ENCODE data around the gene SPRY1.

The SPRY1 gene

GRCh38 chr4:123443401-123444289, 47.0 kb downstream of the SPRY1 start:
- DNase-seq (ENCODE audit: low spot score), result peak; percentile 35

- peak; percentile 40 for DNase-seq (ENCODE audit: low spot score)
These were observed 47.7 kb downstream of the SPRY1 start for GRCh38 chr4:123444290-123444731.

GRCh38 chr4:123446865-123447474, 50.4 kb downstream of the SPRY1 start:
- no peak for DNase-seq (ENCODE audit: low spot score)

GRCh38 chr4:123449362-123449761, 52.8 kb downstream of the SPRY1 start:
- DNase-seq (ENCODE audit: low spot score), result no peak

- DNase-seq (ENCODE audit: low spot score), result no peak
These were observed 53.2 kb downstream of the SPRY1 start for GRCh38 chr4:123449780-123450179.

DNA sequence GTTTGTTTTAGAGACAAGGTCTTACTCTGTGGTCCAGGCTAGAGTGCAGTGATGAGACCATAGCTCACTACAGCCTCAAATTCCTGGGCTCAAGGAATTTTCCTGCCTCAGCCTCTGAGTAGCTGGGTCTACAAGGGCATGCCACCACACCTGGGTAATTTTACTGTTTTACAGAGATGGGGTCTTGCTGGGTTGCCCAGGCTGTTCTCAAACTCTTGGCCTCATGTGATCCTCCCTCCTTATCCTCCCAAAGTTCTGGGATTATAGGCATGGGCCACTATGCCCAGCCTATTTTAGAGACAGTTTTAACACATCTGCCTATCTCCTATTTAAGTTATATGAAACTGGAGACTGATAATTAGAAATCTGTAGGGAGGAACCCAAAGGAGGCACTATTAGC, 53.8 kb downstream of the SPRY1 start:
- no peak for DNase-seq (ENCODE audit: low spot score)

DNA sequence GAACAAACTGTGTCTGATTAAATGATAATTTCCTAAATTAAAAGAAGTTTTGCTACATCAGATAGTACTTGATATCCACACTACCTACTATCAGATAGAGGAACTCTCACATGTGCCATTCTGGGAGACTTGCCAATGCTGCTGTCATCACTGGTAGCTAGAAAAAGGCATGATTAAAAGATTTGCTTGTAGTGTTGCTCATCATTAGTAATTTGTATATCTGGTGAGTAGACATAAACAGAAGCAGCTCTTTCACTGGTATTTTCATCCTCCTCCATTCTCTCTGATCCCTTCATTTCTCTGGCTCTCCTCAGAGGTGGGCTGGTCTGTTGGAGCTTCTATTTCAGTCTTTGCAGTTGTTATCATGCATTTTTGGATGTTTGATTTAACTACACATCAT, 56.0 kb downstream of the SPRY1 start:
- DNase-seq (ENCODE audit: low spot score), result peak; percentile 61

DNA sequence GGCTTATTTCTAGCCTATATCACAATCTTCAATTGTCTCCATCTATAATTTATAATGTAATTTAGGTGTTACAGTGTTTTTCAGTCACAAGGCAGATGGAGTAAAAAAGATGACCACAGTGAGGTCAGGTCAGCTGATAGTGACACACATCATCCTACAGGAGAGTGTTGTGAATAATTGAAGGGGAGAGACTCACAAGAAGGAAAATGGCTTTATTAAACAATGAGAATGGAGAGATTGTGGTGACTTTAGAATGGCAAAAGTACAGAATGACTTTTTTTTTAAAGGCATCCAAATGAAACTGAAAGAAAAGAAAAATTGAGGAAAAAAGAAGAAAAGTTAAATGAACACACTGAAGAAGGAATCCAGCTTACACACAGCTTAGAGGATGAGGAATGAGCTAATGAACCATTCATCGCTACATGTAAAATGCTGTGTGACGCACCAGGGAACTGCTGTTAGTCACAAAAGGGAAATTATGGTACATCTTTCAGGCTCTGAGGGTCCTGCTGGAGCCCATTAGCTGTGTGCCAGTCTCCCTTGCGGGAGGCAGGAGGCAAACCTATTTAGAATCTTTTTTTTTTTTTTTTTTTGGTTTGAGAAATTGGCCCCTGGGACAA, 56.6 kb downstream of the SPRY1 start:
- no peak for DNase-seq (ENCODE audit: low spot score)
